Heart right ventricle (tissue), 16 donors: ENCODE data around the gene TEC. TPM values are rescaled to one million over a fixed set of nuclear protein-coding genes. Genes with fewer than 3 reads are reported as not detected.
"Not testable (repeated sequence)": the region's sequence is repeated elsewhere in the genome, so short reads cannot be mapped to it uniquely, and the experiment has no call there.

ENCODE experiments used
- ATAC-seq, 8 donors: fragments of 200-7000 bp; cut with Tn5 transposase; one replicate each; pipeline ENCODE4 v1.9.1; 2020; ENCODE audit warnings: mild to moderate bottlenecking in 8 of 8, moderate library complexity in 8 of 8, moderate number of reproducible peaks in 1 of 8
- DNase-seq, 2 donors: peaks; one replicate each; pipeline ENCODE4 v3.0.0-alpha.2; 2020
- H3K27ac ChIP-seq, 10 donors: fragments of 200-600 bp; sonication (generic) in 2 of 10; one replicate each; pipeline versions ENCODE4 v1.5.0 to v1.8.0; 2020 to 2022; ENCODE audit warnings: mild to moderate bottlenecking in 3 of 10
- H3K27me3 ChIP-seq, 7 donors: fragments of 200-600 bp; one replicate each; pipeline ENCODE4 v1.8.0; 2021 to 2022; ENCODE audit warnings: mild to moderate bottlenecking in 2 of 7
- H3K36me3 ChIP-seq, 9 donors: fragments of 200-600 bp; sonication (generic) in 1 of 9; one replicate each; pipeline versions ENCODE4 v1.5.0 to v1.8.0; 2020 to 2022; ENCODE audit warnings: mild to moderate bottlenecking in 2 of 9
- H3K4me1 ChIP-seq, 9 donors: fragments of 200-600 bp; sonication (generic) in 1 of 9; one replicate each; pipeline versions ENCODE4 v1.5.0 to v1.8.0; 2020 to 2022; ENCODE audit warnings: mild to moderate bottlenecking in 4 of 9
- H3K4me3 ChIP-seq, 10 donors: fragments of 200-600 bp; sonication (generic) in 2 of 10; one replicate each; pipeline versions ENCODE4 v1.5.0 to v1.8.0; 2020 to 2022; ENCODE audit warnings: mild to moderate bottlenecking in 7 of 10, moderate library complexity in 2 of 10
- H3K9me3 ChIP-seq, 11 donors: fragments of 200-600 bp in 10 of 11; sonication (generic) in 2 of 11; one replicate each; pipeline versions ENCODE4 v1.5.0 to v1.8.0; 2013 to 2022; ENCODE audit warnings: mild to moderate bottlenecking in 2 of 11, control low read depth in 1 of 11, moderate library complexity in 1 of 11
- CTCF ChIP-seq, 9 donors: fragments of 200-600 bp; sonication (generic) in 2 of 9; IDR thresholded peaks; one replicate each; pipeline versions ENCODE4 v1.5.0 to v1.8.0; 2021 to 2022; ENCODE audit warnings: antibody characterized with exemption in 9 of 9, mild to moderate bottlenecking in 5 of 9, moderate library complexity in 1 of 9
- WGBS, 2 donors: extraction: QIAGEN DNeasy Blood & Tissue Kit; methylation state at CpG; one replicate each; pipeline ENCODE4 v1.1.7; 2013; ENCODE audit warnings: inconsistent platforms in 1 of 2; 5-methylcytosine and 5-hydroxymethylcytosine counted together
- intact Hi-C, 10 donors: fragments of 100-400 bp; cut with DNase I; formaldehyde crosslinking; loops; one replicate each; pipeline versions ENCODE4 v1.11.1 to v1.14.2; 2022
- polyA plus RNA-seq, 2 donors: library from polyadenylated mRNA; stranded (reverse); fragments of 200-250 nt; gene quantifications; one replicate each; pipeline ENCODE4 v1.2.3, GENCODE V29; 2013
- total RNA-seq, 10 donors: library from RNA; stranded (reverse); fragmentation: NEBNext Ultra II Directional in 3 of 10; extraction: Animal tissue kit (Norgen Biotek cat#: 25700) in 3 of 10; gene quantifications; one replicate each; pipeline versions ENCODE4 v1.2.1 to v1.2.4, GENCODE V29; 2021 to 2023
- donor health status: Arrhythmogenic right ventricular cardiomyopathy.
- donor health status: ischemic (EF 13 %, LVEDD 7.1; RV severe dilation, severe dysfunction).
- donor health status: healthy with polysubstance abuse.
- donor health status: DM: no; HTN: yes; CAD: no.
- donor health status: DM: no; HTN: no; CAD: no.
- donor health status: ischemic (EF 25% LVEDD 6.9; RV normal size, moderate dysfunction).
- donor health status: ischemic (EF 25% LVEDD 5.7; RV mildly dilated, moderate dysfunction).
- donor health status: healthy.
- donor health status: DM: yes; HTN: yes; CAD: no.
- donor health status: Ischemic cardiomyopathy.
- donor health status: ischemic (EF 35%, LVEDD 5.7; RV mildly dilated, moderate dysfunction).
- donor health status: nonischemic (EF 11% LVEDD 7.7; RV severe dilation, severe dysfunction).
- donor health status: DM: yes; HTN: yes; CAD: no.
- donor health status: PGD.
- donor health status: ischemic (EF 29% LVEDD 5.4; RV normal size, mild dysfunction).
- donor health status: nonischemic (EF 23%, LVEDD 6.1; RV moderate dilation, normal function).

TEC gene
- total and polyA plus RNA-seq, 12 donors = 1.0 to 3.6 (median 2.2) TPM

- H3K4me1 ChIP-seq = peaks cover 0 to 17% (median 0%) of the 10 kb centered on the region in 9 donors
- 74 to 75% methylated on average over 4 of the region's 4 CpGs for WGBS, 2 donors
- H3K27ac ChIP-seq = no peak overlapping the region
- TF ChIP-seq CTCF (IDR thresholded peaks at IDR 0.05) = no peak
- no peaks in the 10 kb centered on the region for H3K27me3 ChIP-seq
- H3K4me3 ChIP-seq = no peak overlapping the region
- intact Hi-C loops = no loop called here
- peaks cover 0 to 3% (median 0%) of the 10 kb centered on the region in 11 donors for H3K9me3 ChIP-seq
- no peak for DNase-seq
- peaks cover 0 to 8% (median 0%) of the 10 kb centered on the region in 9 donors for H3K36me3 ChIP-seq
- ATAC-seq = no peak
These were observed 97.0 kb downstream of the TEC start for GRCh38 chr4:48172651-48173050.

- no peak for ATAC-seq
- Histone ChIP-seq H3K4me3 (no peak overlapping the region), H3K36me3 (peaks cover 0 to 27% (median 0%) of the 10 kb centered on the region in 9 donors), H3K4me1 (peaks cover 0 to 17% (median 0%) of the 10 kb centered on the region in 9 donors), H3K27ac (no peak overlapping the region), H3K9me3 (peaks cover 0 to 3% (median 0%) of the 10 kb centered on the region in 11 donors), H3K27me3 (no peaks in the 10 kb centered on the region)
- WGBS, 2 donors = 0 to 33% methylated on average over 1 of the region's 1 CpG
- no peak for TF ChIP-seq CTCF (IDR thresholded peaks at IDR 0.05)
- no peak for DNase-seq
- intact Hi-C loops = no loop called here
These were observed 100.0 kb downstream of the TEC start for GRCh38 chr4:48169636-48170035.

- 40 to 52% methylated on average over 5 of the region's 5 CpGs for WGBS, 2 donors
- ATAC-seq (no peak), DNase-seq (no peak)
- no peak overlapping the region for H3K27ac ChIP-seq
- H3K27me3 ChIP-seq = no peaks in the 10 kb centered on the region
- peaks cover 0 to 27% (median 0%) of the 10 kb centered on the region in 9 donors for H3K36me3 ChIP-seq
- H3K9me3 ChIP-seq = peaks cover 0 to 3% (median 0%) of the 10 kb centered on the region in 11 donors
- intact Hi-C loops = no loop called here
- TF ChIP-seq CTCF (IDR thresholded peaks at IDR 0.05) = no peak
- no peak overlapping the region for H3K4me3 ChIP-seq
- peaks cover 0 to 8% (median 0%) of the 10 kb centered on the region in 9 donors for H3K4me1 ChIP-seq
These were observed 101.9 kb downstream of the TEC start for GRCh38 chr4:48167538-48168263.

- H3K27me3 ChIP-seq, DNase-seq, H3K27ac ChIP-seq, H3K9me3 ChIP-seq, intact Hi-C loops, ATAC-seq, H3K4me3 ChIP-seq, H3K4me1 ChIP-seq: not testable (repeated sequence)
- H3K36me3 ChIP-seq = peaks cover 0 to 27% (median 0%) of the 10 kb centered on the region in 9 donors
- WGBS, 2 donors = 93 to 95% methylated on average over 9 of the region's 9 CpGs
These were observed 105.1 kb downstream of the TEC start for GRCh38 chr4:48164561-48164960.

- Histone ChIP-seq H3K36me3 (peaks cover 0 to 27% (median 0%) of the 10 kb centered on the region in 9 donors), H3K27ac (no peak overlapping the region), H3K4me3 (no peak overlapping the region), H3K27me3 (no peaks in the 10 kb centered on the region), H3K9me3 (peaks cover 0 to 2% (median 0%) of the 10 kb centered on the region in 11 donors), H3K4me1 (no peaks in the 10 kb centered on the region)
- DNase-seq (no peak), ATAC-seq (no peak)
- WGBS, 2 donors = 86 to 95% methylated on average over 1 of the region's 1 CpG
- intact Hi-C loops = no loop called here
- no peak for TF ChIP-seq CTCF (IDR thresholded peaks at IDR 0.05)
These were observed 105.9 kb downstream of the TEC start for GRCh38 chr4:48163746-48164145.
